DOHH2 (cell line): ENCODE results near the gene PRKCE.

ENCODE experiments used
- CTCF ChIP-seq: fragments of 200-600 bp; sonication (generic); IDR thresholded peaks from one replicate; pipeline ENCODE4 v1.5.1; 2014; ENCODE audit warnings: antibody characterized with exemption, mild to moderate bottlenecking, low read depth, low read length; ENCODE audit not compliant: poor library complexity, severe bottlenecking
- EZH2phosphoT487 ChIP-seq: fragments of 200-600 bp; sonication (generic); IDR thresholded peaks from 2 replicates; pipeline ENCODE4 v1.6.1; 2017; ENCODE audit warnings: borderline replicate concordance, mild to moderate bottlenecking, antibody characterized with exemption, low read length, moderate library complexity, mixed read lengths

GRCh38 chr2:45840481-45840880, 189.0 kb downstream of the PRKCE start:
- TF ChIP-seq CTCF, result no peak
- no peak for TF ChIP-seq EZH2phosphoT487
